Endodermal cell (in vitro differentiated cells): ENCODE results near the gene BRCA1. TPM values are rescaled to one million over a fixed set of nuclear protein-coding genes. Genes with fewer than 3 reads are reported as not detected.

ENCODE experiments used
- DNase-seq: peaks from one replicate; pipeline ENCODE4 v3.0.0-alpha.2; 2017
- H3K27ac ChIP-seq: 2 replicates; pipeline ENCODE4 v1.5.1; 2013; ENCODE audit warnings: mild to moderate bottlenecking, low read depth, low read length, moderate library complexity
- H3K27me3 ChIP-seq: 2 replicates; pipeline ENCODE4 v1.6.1; 2013; ENCODE audit warnings: mild to moderate bottlenecking, low read length, moderate library complexity; ENCODE audit not compliant: insufficient read depth, control insufficient read depth, poor library complexity, severe bottlenecking
- H3K36me3 ChIP-seq: 2 replicates; pipeline ENCODE4 v1.7.0; 2013; ENCODE audit warnings: mild to moderate bottlenecking, low read length, moderate library complexity; ENCODE audit not compliant: control insufficient read depth, insufficient read depth
- H3K4me1 ChIP-seq: one replicate; pipeline ENCODE4 v1.7.0; 2013; ENCODE audit warnings: low read length; ENCODE audit not compliant: control insufficient read depth, insufficient read depth
- H3K4me3 ChIP-seq: 2 replicates; pipeline ENCODE4 v1.5.1; 2013; ENCODE audit warnings: mild to moderate bottlenecking, low read length, moderate library complexity
- H3K9ac ChIP-seq: 2 replicates; pipeline ENCODE4 v1.6.1; 2013; ENCODE audit warnings: mild to moderate bottlenecking, low read length, moderate library complexity; ENCODE audit not compliant: poor library complexity, severe bottlenecking; ENCODE audit errors: extremely low read depth
- H3K9me3 ChIP-seq: 2 replicates; pipeline ENCODE4 v1.6.1; 2013; ENCODE audit warnings: mild to moderate bottlenecking, low read length, moderate library complexity; ENCODE audit not compliant: control insufficient read depth
- H3K27ac Mint-ChIP-seq: 2 replicates; pipeline ENCODE4 v1.8.0; 2020; ENCODE audit warnings: mixed read lengths
- H3K27me3 Mint-ChIP-seq: 2 replicates; pipeline ENCODE4 v1.8.0; 2021; ENCODE audit warnings: mild to moderate bottlenecking, mixed read lengths; ENCODE audit not compliant: insufficient read depth
- H3K36me3 Mint-ChIP-seq: 2 replicates; pipeline ENCODE4 v1.8.0; 2020; ENCODE audit warnings: low read depth, mixed read lengths
- H3K4me1 Mint-ChIP-seq: 2 replicates; pipeline ENCODE4 v1.8.0; 2020; ENCODE audit warnings: mixed read lengths
- H3K4me3 Mint-ChIP-seq: 2 replicates; pipeline ENCODE4 v1.8.0; 2020; ENCODE audit warnings: mild to moderate bottlenecking, moderate library complexity, mixed read lengths
- H3K9me3 Mint-ChIP-seq: 2 replicates; pipeline ENCODE4 v1.8.0; 2020; ENCODE audit warnings: mild to moderate bottlenecking, mixed read lengths
- WGBS, 2 experiments: methylation state at CpG; one replicate each; pipeline versions ENCODE4 v1.1.5 to v1.1.7; 2013; ENCODE audit warnings: missing lambda C conversion rate in 2 of 2, mixed read lengths in 1 of 2; ENCODE audit not compliant: insufficient coverage in 1 of 2, insufficient read length in 1 of 2; 5-methylcytosine and 5-hydroxymethylcytosine counted together
- total RNA-seq, 2 donors: library from RNA; stranded (reverse); fragmentation: NEBNext Ultra II Directional in 1 of 2; extraction: Animal tissue kit (Norgen Biotek cat#: 25700) in 1 of 2; gene quantifications; 2 replicates in 1 of 2; 3 replicates in 1 of 2; pipeline ENCODE4 v1.2.1, GENCODE V29; 2021
- TF ChIP-seq, protein P1 (sequence below): fragments of 200-600 bp; sonication (generic); conservative IDR thresholded peaks from 2 replicates; pipeline ENCODE4 v1.5.0; 2021; ENCODE audit warnings: antibody characterized with exemption, mild to moderate bottlenecking

BRCA1 gene
- total RNA-seq, 2 donors from 2014 or later, result 45.4 to 59.0 TPM

DNA sequence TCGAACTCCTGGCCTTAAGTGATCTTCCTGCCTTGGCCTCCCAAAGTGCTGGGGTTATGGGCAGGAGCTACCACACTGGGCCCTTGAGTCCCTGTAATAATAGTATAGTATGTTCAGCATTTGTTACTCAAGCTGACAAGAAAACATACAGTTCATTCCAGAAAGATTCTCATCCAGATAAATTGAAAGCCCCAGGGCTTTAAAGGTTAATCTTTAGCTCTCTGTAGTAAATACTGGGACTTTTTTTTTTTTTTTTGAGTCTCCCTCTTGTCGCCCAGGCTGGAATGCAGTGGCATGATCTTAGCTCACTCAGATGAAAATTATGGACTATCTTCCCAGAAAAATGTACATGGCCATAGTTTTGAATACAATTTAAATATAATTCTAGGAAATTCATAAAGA lies 11.0 kb downstream of the BRCA1 start:
- H3K4me1 ChIP-seq, result no peaks in the 10 kb centered on the region
- Mint-ChIP-seq H3K4me1 (no peaks in the 10 kb centered on the region), H3K4me3 (no peak overlapping the region)

GRCh38 chr17:43106552-43106951 lies 18.6 kb downstream of the BRCA1 start:
- H3K4me3 Mint-ChIP-seq, result no peak overlapping the region
- no peak for DNase-seq
- no peaks in the 10 kb centered on the region for H3K27me3 ChIP-seq

More for the DNA sequence above, 11.0 kb downstream of the BRCA1 start:
- H3K27me3 Mint-ChIP-seq, result no peaks in the 10 kb centered on the region
- no peaks in the 10 kb centered on the region for H3K9me3 Mint-ChIP-seq
- no peak for DNase-seq
- H3K27me3 ChIP-seq, result no peaks in the 10 kb centered on the region
- no peak overlapping the region for H3K4me3 ChIP-seq
- H3K27ac Mint-ChIP-seq, result no peak overlapping the region
- H3K36me3 ChIP-seq, result peaks cover 23% of the 10 kb centered on the region
- TF ChIP-seq, protein P1, sequence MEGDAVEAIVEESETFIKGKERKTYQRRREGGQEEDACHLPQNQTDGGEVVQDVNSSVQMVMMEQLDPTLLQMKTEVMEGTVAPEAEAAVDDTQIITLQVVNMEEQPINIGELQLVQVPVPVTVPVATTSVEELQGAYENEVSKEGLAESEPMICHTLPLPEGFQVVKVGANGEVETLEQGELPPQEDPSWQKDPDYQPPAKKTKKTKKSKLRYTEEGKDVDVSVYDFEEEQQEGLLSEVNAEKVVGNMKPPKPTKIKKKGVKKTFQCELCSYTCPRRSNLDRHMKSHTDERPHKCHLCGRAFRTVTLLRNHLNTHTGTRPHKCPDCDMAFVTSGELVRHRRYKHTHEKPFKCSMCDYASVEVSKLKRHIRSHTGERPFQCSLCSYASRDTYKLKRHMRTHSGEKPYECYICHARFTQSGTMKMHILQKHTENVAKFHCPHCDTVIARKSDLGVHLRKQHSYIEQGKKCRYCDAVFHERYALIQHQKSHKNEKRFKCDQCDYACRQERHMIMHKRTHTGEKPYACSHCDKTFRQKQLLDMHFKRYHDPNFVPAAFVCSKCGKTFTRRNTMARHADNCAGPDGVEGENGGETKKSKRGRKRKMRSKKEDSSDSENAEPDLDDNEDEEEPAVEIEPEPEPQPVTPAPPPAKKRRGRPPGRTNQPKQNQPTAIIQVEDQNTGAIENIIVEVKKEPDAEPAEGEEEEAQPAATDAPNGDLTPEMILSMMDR, result no peak
- 93% methylated on average over 1 of the region's 2 CpGs; no CpG with 5 or more reads in 1 of the 2 experiments for WGBS, 2 experiments
- H3K9me3 ChIP-seq, result no peaks in the 10 kb centered on the region
- H3K36me3 Mint-ChIP-seq, result peaks cover 18% of the 10 kb centered on the region
- no peak overlapping the region for H3K27ac ChIP-seq
- no peak overlapping the region for H3K9ac ChIP-seq

DNA sequence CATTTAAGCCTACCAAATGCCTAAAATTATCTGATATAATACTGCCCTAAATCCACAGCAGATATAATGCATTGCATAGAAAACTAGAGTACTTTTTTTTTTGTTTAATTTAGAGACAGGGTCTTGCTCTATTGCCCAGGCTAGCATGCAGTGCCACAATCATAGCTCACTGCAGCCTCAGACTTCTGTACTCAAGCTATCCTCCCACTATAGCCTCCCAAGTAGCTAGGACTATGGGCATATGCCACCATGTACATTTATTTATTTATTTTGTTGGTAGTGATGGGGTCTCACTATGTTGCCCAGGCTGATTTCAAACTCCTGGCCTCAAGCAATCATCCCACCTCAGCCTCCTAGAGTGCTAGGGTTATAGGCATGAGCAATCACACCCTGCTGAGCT lies 20.0 kb downstream of the BRCA1 start:
- Histone ChIP-seq H3K9ac (no peak overlapping the region), H3K4me3 (no peak overlapping the region), H3K36me3 (peaks cover 43% of the 10 kb centered on the region), H3K27me3 (no peaks in the 10 kb centered on the region), H3K9me3 (no peaks in the 10 kb centered on the region), H3K27ac (no peak overlapping the region), H3K4me1 (no peaks in the 10 kb centered on the region)
- DNase-seq, result no peak
- Mint-ChIP-seq H3K36me3 (peaks cover 39% of the 10 kb centered on the region), H3K27me3 (no peaks in the 10 kb centered on the region), H3K4me3 (no peak overlapping the region), H3K9me3 (no peaks in the 10 kb centered on the region), H3K27ac (no peak overlapping the region), H3K4me1 (no peaks in the 10 kb centered on the region)
- TF ChIP-seq, protein P1, result no peak

More at GRCh38 chr17:43106552-43106951, 18.6 kb downstream of the BRCA1 start:
- Mint-ChIP-seq H3K4me1 (no peaks in the 10 kb centered on the region), H3K27me3 (no peaks in the 10 kb centered on the region), H3K9me3 (no peaks in the 10 kb centered on the region), H3K36me3 (peaks cover 36% of the 10 kb centered on the region), H3K27ac (no peak overlapping the region)
- Histone ChIP-seq H3K4me1 (no peaks in the 10 kb centered on the region), H3K4me3 (no peak overlapping the region), H3K36me3 (peaks cover 50% of the 10 kb centered on the region), H3K27ac (no peak overlapping the region), H3K9me3 (no peaks in the 10 kb centered on the region), H3K9ac (no peak overlapping the region)
- TF ChIP-seq, protein P1, result no peak
- WGBS, 2 experiments, result no CpG with 5 or more reads among the region's 1 CpG
